GM19452 (cell line): ENCODE results near the gene SFSWAP.
"Not testable (repeated sequence)": the region's sequence is repeated elsewhere in the genome, so short reads cannot be mapped to it uniquely, and the experiment has no call there.

Source experiments
- ATAC-seq: cut with Tn5 transposase; IDR thresholded peaks from one replicate; pipeline ENCODE4 v1.9.1; 2021; ENCODE audit not compliant: unreplicated experiment

SFSWAP gene

DNA sequence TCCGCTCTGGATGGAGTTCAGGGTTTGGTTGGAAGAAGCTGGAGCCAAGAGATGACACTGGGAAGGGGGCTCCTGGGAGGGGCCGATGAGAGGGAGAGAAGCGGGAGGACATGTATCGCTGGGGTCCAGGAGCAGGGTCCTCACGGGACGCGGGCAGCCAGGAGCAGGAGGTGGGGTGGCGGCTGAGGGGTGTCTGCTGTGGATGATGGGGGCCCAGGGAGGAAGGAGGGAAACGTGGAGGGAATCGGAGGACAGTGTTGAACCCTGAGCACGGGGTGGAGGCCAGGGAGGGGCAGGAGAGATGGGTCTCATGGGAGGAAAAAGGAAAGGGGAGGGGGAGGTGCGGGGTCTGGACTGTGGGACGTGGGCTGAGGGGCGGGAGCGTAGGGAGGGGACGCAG is 31.7 kb upstream of the SFSWAP start:
- ATAC-seq = not testable (repeated sequence)

GRCh38 chr12:131679816-131680215 is 31.1 kb upstream of the SFSWAP start:
- not testable (repeated sequence) for ATAC-seq

DNA sequence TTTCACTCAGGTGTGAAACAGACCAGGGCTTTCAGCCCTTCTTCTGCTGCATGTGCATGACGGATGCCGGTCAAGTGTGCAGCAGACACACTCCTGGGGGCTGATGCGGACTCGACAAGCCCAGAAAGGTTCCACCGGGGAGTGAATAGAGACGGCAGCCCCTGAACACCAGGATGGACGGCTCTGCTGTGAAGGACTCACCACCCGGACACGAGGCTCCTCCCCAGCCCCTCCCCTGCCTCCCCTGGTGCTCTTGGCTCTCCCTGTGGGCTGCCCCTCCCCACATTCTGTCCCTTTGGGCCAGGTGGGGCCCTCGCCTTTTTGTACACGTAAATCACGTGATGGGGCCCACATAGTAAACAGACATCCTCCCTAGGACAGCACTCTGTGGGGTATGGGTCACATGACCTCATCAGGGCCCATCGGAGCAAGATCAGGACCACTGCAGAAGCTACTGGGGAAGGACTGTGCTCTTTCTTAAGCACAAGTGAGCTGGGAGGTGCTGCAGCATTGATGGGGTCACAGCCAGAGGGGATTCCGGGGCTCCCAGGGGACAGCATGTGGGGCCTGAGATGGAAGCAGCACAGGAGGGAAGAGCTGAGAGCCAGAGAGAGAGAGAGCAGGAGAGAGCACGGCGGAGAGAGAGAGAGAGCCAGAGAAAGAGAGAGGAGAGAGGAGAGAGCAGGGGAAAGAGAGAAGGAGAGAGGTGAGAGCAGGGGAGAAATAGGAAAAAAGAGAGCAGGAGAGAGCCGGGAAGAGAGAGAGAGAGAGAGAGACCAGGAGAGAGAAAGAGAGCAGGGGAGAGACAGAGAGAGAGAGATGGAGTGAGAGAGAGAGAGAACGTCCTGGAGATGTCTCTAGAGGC is 30.3 kb upstream of the SFSWAP start:
- not testable (repeated sequence) for ATAC-seq

DNA sequence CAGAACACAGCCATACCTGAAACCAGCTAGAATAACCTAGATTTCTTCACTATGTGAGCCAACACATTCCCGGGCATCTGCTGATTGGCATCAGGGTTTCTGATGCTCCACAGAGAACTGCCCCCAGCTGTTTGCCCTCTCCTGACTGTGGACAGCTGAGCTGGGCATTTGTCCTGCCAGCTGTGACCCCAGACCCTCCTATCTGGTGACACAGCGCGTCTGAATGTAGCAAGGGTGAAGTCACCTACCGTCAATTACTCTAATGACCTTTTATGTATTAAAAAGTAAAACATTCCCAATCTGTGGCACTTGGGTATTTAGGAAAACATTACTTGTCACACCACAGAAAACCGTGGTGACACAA is 29.7 kb upstream of the SFSWAP start:
- ATAC-seq = no peak

GRCh38 chr12:131681746-131682509 is 29.0 kb upstream of the SFSWAP start:
- peak; percentile 92 for ATAC-seq

DNA sequence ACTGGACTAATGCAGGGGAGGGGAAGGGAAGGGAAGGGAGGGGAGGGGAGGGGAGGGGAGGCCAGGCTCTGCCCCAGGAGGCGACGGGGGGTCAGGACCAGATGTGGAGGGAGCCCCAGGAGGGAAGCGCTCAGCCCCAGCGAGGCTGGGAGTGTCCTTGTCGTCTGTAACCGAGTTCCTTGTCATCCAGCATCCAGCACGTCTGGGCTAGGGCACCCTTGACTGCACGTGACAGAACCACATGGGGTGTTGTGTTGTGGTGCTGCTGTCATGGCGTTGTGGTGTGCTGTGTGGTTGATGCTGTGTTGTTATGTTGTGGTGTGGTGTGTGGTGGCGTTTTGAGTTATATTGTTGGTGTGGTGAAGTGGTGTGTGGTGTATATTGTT is 28.4 kb upstream of the SFSWAP start:
- ATAC-seq = no peak

- no peak for ATAC-seq
These were observed 27.4 kb upstream of the SFSWAP start for GRCh38 chr12:131683266-131684014.

DNA sequence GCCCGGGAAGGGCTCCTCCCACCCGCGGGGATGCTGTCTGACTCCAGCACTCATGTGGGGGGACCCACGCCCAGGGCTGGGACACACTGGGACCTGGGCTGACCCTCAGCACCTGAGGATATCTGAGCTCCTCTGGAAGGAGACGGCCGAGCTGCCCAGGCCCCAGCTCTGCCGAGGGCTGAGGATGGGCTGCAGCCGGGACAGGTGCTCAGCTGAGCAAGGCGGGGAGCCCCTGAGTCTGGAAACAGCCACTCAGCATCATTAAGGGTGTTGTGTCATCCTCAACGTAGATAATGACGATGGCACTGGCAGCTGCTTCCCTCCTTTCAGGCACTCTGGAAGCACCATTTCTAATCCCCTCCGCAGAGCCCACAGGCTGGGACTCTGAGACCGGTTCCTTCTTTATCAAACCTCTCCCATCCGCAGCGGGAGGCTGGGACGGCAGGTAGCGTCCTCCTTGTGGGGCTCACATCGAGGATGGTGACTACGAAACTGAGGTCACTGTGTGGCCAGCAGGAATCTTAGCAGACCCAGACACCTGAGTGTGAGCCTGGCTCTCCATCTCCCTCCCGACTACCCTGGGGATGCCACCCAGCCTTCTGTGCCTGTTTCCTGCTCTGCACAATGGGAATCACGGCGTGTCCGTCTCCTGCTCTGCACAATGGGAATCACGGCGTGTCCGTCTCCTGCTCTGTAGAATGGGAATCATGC is 26.7 kb upstream of the SFSWAP start:
- no peak for ATAC-seq

DNA sequence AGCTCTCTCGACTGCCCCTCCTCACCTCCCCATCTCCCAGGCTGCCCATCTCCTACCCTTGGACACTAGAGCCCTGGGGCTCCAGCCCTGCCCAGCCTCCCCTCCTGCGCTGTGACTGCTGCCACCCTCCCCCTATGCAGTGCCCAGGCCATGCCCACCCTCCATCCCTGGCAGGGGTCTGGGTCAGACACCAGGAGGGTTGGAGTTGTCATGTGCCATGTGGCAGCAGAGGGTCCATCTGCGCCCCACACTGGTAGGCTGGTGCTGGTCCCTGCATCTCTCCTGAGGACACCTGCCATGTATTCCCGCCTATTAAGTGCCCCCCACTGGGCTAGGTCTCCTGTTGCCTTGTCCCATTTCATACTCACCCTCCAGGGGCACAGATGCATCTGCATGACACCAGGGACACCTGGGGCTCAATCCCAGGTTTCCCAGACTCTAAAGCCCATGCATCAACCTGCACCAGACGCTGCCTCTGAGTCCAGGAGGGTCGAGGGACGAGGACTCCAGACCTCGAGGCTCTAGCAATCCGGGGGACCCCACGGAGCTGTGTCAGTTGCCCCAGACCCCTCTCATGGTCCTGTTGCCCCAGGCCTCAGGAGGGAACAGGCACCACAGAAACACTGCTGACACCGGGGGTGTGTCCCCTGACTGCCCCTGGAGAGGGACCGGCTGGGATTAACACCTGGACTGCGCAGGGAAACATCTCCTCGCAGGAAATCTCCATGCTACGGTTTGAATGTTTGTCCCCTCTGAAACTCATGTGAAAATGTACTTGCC is 23.4 kb upstream of the SFSWAP start:
- no peak for ATAC-seq

DNA sequence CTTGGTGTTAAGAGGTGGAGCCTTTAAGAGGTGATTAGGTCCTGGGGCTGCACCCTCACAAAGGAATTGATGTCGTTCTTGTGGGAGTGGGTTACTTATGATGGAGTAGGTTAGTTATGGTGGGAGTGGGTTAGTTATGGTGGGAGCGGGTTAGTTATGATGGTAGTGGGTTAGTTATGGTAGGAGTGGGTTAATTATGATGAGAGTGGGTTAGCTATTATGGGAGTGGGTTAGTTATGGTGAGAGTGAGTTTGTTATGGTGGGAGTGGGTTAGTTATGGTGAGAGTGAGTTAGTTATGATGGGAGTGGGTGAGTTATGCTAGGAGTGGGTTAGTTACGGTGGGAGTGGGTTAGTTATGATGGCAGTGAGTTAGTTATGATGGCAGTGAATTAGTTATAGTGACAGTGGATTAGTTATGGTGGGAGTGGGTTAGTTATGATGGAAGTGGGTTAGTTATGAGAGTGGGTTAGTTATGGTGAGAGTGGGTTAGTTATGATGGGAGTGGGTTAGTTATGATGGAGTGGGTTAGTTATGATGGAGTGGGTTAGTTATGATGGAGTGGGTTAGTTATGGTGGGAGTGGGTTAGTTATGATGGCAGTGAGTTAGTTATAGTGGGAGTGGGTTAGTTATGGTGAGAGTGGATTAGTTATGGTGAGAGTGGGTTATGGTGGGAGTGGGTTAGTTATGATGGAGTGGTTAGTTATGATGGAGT is 22.6 kb upstream of the SFSWAP start:
- ATAC-seq = no peak

- ATAC-seq = no peak
These were observed 22.1 kb upstream of the SFSWAP start for GRCh38 chr12:131688845-131689154.

DNA sequence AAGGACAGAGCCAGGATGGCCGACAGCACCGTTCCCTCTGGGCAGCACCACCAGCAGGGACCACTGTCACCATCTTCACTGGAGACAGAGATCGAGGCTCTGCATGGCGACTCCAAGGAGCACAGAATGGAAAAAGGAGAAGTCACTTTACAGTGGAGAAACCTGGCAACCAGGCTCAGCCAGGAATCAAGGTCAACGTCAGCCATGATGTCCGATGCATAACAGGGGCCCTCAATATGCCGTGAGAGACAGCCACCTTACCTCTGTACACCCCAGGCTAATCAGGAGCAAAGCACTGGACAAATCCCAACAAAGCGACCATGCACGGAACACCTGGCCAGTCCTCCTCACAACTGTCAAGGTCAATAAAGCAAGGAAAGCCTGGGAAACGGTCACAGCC is 20.6 kb upstream of the SFSWAP start:
- ATAC-seq = no peak

DNA sequence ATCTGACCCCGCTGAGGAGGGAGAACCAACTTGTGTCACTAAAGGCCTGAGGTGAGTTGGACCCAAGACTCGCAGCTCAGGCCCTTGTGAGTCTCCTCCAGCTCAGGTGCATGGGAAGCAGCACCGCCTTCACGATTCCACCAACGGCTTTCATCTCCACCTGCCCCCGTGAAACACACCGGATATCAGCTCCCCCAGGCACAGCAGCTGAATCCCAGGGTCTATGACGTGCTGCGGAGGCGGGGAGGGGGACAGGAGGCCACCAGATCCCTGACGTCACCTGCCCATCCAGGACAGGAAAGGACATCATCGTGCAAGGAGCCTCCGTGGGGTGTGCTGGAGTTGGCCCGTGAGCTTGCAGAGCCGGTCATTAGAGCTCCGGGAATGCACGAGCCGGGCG is 18.5 kb upstream of the SFSWAP start:
- ATAC-seq = no peak

DNA sequence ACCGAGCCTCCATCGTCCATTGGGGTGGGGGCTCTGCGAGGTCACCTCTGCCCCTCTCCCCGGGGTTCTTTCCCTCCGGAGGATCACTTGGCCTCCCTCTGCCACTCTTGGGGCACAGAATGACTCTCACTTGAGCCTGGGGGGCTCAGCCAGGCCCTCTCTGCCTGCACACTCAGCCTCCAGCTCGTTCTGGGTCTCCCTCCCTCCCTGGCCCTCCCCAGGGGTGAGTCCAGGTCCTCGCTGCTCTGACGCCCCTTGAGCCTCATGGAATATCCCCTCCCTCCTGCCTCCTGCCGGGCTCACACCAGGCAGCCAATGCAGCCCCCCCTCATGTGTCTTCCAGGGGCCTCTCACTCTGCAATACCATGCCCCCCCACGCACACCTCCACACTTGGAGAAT is 17.7 kb upstream of the SFSWAP start:
- no peak for ATAC-seq

GRCh38 chr12:131694116-131694838 is 16.6 kb upstream of the SFSWAP start:
- ATAC-seq = no peak

DNA sequence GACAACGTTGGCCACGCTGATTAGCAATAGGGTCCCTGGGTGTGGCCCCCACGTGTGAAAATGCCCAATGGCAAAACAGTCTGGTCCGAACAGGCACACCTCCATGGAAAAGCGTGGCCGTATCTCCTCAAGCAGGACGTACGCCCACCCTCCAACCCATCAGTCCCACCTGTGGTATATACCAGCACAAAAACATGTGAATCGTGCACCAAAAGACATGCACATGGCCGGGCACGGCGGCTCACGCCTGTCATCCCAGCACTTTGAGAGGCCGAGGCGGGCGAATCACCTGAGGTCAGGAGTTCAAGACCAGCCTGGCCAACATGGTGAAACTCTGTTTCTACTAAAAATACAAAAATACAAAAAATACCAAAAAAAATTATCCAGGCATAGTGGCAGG is 14.9 kb upstream of the SFSWAP start:
- no peak for ATAC-seq

DNA sequence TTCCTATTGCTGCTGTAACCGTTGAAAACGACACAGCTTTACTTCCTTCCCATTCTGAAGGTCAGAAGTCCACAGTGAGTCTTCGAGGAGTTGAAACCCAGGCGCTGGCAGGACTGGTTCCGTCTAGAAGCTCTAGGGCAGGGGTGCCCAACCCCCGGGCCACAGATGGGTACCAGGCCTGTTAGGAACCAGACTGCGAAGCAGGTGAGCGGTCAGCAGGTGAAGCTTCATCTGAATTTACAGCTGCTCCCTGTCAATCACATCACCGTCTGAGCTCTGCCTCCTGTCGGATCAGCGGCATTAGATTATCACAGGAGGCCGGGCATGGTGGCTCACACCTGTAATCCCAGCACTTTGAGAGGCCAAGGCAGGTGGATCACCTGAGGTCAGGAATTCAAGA is 12.6 kb upstream of the SFSWAP start:
- ATAC-seq = no peak

- no peak for ATAC-seq
These were observed 11.5 kb upstream of the SFSWAP start for GRCh38 chr12:131699434-131699833.

DNA sequence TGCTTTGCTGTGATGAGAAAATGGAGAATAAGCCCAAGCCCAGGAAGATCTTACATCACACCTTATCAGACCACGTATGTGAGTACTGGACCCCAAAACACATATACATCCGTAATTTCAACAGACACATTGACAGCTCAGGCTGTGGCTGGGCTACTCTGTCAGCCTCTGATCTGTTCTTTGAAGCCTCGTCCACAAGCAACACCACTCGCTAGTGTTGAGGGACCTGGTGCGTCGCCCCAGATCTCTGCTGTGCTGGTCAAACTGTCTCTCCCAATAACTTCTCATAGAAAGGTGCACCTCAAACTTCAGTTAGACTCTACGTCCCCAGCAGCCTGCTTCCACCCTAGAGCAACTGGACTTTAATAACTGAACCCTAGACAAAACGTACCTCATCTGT is 10.6 kb upstream of the SFSWAP start:
- ATAC-seq = no peak
